Vagina (tissue), 2 donors: Measurements from ENCODE around the gene MYL1.

Source experiments
- POLR2A ChIP-seq, 2 donors: fragments of 450-650 bp; IDR thresholded peaks; one replicate each; pipeline ENCODE4 v1.6.1; 2017; ENCODE audit warnings: antibody characterized with exemption in 2 of 2, mild to moderate bottlenecking in 2 of 2, moderate library complexity in 2 of 2
- POLR2AphosphoS5 ChIP-seq, 2 donors: sonication (generic); formaldehyde crosslinking; IDR thresholded peaks; one replicate each; pipeline ENCODE4 v1.9.0; 2017; ENCODE audit warnings: antibody characterized with exemption in 2 of 2, mild to moderate bottlenecking in 2 of 2, low read depth in 1 of 2; ENCODE audit not compliant: insufficient read depth in 1 of 2
- TF ChIP-seq, protein P1 (sequence below), 3 experiments: fragments of 450-650 bp in 2 of 3; fragments of 200-600 bp in 1 of 3; sonication (generic) in 1 of 3; IDR thresholded peaks; one replicate each; pipeline ENCODE4 v1.5.1; 2017 to 2019; ENCODE audit warnings: antibody characterized with exemption in 3 of 3, mild to moderate bottlenecking in 2 of 3, moderate library complexity in 2 of 3

DNA sequence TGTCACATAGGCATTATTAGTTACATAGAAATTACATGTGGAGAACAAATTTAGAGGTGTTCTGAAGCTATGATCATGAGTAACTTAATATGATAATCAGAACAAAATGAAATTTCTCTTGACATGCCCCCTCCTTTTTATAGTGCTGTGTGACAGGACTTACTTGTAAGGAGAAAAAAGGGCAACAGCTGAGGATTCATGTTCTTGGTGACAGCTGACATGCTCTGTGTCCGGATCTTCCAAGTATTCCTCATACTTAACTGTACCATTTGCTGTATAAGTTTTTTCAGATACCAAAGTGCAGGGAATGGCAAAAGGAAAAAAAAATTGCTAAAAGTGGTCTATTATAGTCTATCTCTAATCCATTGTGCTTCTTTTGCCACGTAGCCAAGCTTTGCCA lies 3.5 kb upstream of the MYL1 start:
- TF ChIP-seq, protein P1, sequence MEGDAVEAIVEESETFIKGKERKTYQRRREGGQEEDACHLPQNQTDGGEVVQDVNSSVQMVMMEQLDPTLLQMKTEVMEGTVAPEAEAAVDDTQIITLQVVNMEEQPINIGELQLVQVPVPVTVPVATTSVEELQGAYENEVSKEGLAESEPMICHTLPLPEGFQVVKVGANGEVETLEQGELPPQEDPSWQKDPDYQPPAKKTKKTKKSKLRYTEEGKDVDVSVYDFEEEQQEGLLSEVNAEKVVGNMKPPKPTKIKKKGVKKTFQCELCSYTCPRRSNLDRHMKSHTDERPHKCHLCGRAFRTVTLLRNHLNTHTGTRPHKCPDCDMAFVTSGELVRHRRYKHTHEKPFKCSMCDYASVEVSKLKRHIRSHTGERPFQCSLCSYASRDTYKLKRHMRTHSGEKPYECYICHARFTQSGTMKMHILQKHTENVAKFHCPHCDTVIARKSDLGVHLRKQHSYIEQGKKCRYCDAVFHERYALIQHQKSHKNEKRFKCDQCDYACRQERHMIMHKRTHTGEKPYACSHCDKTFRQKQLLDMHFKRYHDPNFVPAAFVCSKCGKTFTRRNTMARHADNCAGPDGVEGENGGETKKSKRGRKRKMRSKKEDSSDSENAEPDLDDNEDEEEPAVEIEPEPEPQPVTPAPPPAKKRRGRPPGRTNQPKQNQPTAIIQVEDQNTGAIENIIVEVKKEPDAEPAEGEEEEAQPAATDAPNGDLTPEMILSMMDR (IDR thresholded peaks at IDR 0.05) = no peak
- TF ChIP-seq POLR2A (IDR thresholded peaks at IDR 0.05) (no peak), POLR2AphosphoS5 (IDR thresholded peaks at IDR 0.05; ENCODE audit: insufficient read depth in 1 of 2, low read depth in 1 of 2) (no peak)
